NCI-H1694 (cell line): ENCODE measurements around the gene EPHA3.
A peak's percentile ranks its signal among the peaks of the same experiment; 100 is the strongest.

ENCODE experiments used
- DNase-seq: peaks from one replicate; lab custom pipeline; 2025; lab: John Stamatoyannopoulos, UW

EPHA3 gene

GRCh38 chr3:89107461-89108290 lies at the start of gene EPHA3:
Gene EPHA3 (plus strand): TSS chr3:89107621. CDS start chr3:89107749, 128 bp downstream.
- no peak for DNase-seq

GRCh38 chr3:89058371-89058770 lies 49.0 kb upstream of the EPHA3 start:
- no peak for DNase-seq

- DNase-seq: no peak
These were observed 48.1 kb upstream of the EPHA3 start for GRCh38 chr3:89059211-89059925.

GRCh38 chr3:89061259-89061658 lies 46.2 kb upstream of the EPHA3 start:
- DNase-seq: no peak

GRCh38 chr3:89067736-89068135 lies 39.7 kb upstream of the EPHA3 start:
- DNase-seq: no peak

- DNase-seq: no peak
These were observed 34.8 kb upstream of the EPHA3 start for GRCh38 chr3:89072642-89073041.

GRCh38 chr3:89079944-89080343 lies 27.5 kb upstream of the EPHA3 start:
- no peak for DNase-seq

GRCh38 chr3:89087851-89088250 lies 19.6 kb upstream of the EPHA3 start:
- no peak for DNase-seq

- DNase-seq: no peak
These were observed 9.2 kb upstream of the EPHA3 start for GRCh38 chr3:89098173-89098572.

GRCh38 chr3:89098964-89099585 lies 8.3 kb upstream of the EPHA3 start:
- DNase-seq: no peak

GRCh38 chr3:89101251-89101650 lies 6.2 kb upstream of the EPHA3 start:
- DNase-seq: no peak

GRCh38 chr3:89101921-89102320 lies 5.5 kb upstream of the EPHA3 start:
- DNase-seq: no peak

- DNase-seq: no peak
These were observed 2.9 kb upstream of the EPHA3 start for GRCh38 chr3:89104499-89104898.

- DNase-seq: no peak
These were observed 1.9 kb upstream of the EPHA3 start for GRCh38 chr3:89105503-89105902.

- DNase-seq: no peak
These were observed 800 bp downstream of the EPHA3 start for GRCh38 chr3:89108291-89108550.

- DNase-seq: no peak
These were observed 5.9 kb downstream of the EPHA3 start for GRCh38 chr3:89113344-89113743.

- peak; percentile 10 for DNase-seq
These were observed 6.7 kb downstream of the EPHA3 start for GRCh38 chr3:89113893-89114840.

GRCh38 chr3:89114841-89115223 lies 7.4 kb downstream of the EPHA3 start:
- no peak for DNase-seq

GRCh38 chr3:89116476-89116875 lies 9.1 kb downstream of the EPHA3 start:
- DNase-seq: no peak

- no peak for DNase-seq
These were observed 30.6 kb downstream of the EPHA3 start for GRCh38 chr3:89138048-89138447.

- no peak for DNase-seq
These were observed 32.4 kb downstream of the EPHA3 start for GRCh38 chr3:89139870-89140269.

- DNase-seq: no peak
These were observed 36.7 kb downstream of the EPHA3 start for GRCh38 chr3:89144080-89144479.
